Choroid plexus epithelial cell (primary cell): ENCODE results near the gene DPF3.

Experiments
- DNase-seq: peaks from one replicate; pipeline ENCODE4 v3.0.0-alpha.2; 2010; ENCODE audit warnings: low read depth
- H3K4me3 ChIP-seq: 2 replicates; pipeline ENCODE4 v1.5.1; 2011; ENCODE audit warnings: low read depth, mild to moderate bottlenecking, control low read depth, low read length, moderate library complexity
- CTCF ChIP-seq: conservative IDR thresholded peaks from 2 replicates; pipeline ENCODE4 v1.5.1; 2011; ENCODE audit warnings: low read depth, mild to moderate bottlenecking, control low read depth, inconsistent platforms, low read length, moderate library complexity

Gene DPF3

GRCh38 chr14:72573725-72574417 lies 320.0 kb downstream of the DPF3 start:
- no peak overlapping the region for H3K4me3 ChIP-seq
- DNase-seq = no peak
- TF ChIP-seq CTCF = no peak
